NT2/D1 (cell line): ENCODE measurements around the gene MFAP1.

Experiments used
- SUZ12 ChIP-seq: IDR thresholded peaks from 2 replicates; pipeline ENCODE4 v1.6.1; 2011; ENCODE audit not compliant: insufficient read length, insufficient read depth; ENCODE audit errors: extremely low read depth
- YY1 ChIP-seq: IDR thresholded peaks from 2 replicates; pipeline ENCODE4 v1.6.1; 2011; ENCODE audit not compliant: insufficient read length, insufficient read depth
- ZNF274 ChIP-seq: IDR thresholded peaks from 2 replicates; pipeline ENCODE4 v1.6.1; 2011; ENCODE audit warnings: mild to moderate bottlenecking, low read depth, low read length

DNA sequence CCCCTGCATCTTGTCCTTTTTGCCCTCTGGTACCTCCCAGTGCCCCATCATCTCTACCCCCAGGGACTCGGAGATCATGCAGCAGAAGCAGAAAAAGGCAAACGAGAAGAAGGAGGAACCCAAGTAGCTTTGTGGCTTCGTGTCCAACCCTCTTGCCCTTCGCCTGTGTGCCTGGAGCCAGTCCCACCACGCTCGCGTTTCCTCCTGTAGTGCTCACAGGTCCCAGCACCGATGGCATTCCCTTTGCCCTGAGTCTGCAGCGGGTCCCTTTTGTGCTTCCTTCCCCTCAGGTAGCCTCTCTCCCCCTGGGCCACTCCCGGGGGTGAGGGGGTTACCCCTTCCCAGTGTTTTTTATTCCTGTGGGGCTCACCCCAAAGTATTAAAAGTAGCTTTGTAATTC is 30.8 kb downstream of the MFAP1 start:
- TF ChIP-seq YY1 (no peak), ZNF274 (no peak), SUZ12 (no peak)
